IPS DF 4.7 (cell line): ENCODE data around the gene LAMA5.

Experiments used
- DNase-seq: peaks from one replicate; pipeline ENCODE4 v3.0.0-alpha.2; 2013; ENCODE audit warnings: low spot score; ENCODE audit errors: extremely low read depth

LAMA5 gene

DNA sequence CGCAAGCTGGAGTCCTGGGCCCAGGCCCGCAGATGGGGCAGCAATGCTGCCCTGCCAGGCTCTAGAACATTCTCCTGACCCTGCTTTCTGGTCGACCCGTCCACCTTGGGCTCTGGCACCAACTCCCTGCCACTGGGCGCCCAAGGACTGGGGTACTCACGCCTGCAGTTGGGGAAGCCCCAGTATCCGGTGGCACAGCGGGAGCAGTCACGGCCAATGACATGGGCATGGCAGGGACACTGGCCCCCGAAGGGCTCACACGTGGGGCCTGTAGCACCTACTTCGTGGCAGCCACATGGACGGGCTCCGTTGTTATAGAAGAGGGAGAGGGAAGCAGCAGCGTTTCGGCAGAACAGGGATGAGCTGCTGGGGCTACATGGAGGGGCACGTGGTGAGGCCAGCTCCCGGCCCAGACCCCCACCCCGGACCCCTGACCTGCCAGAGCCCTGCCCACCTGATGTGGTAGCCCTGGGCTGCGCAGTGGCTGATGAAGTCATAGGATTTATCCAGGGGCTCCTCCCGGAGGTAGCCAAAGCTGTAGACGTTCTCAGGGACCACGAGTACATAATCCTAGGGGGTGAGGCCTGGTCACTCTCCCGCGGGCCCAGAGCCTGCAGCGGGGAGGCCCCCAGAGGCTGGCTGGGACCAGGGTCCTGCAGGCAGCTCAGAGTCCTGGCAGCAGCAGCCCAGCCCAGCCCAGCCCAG is 38.3 kb downstream of the LAMA5 start:
- DNase-seq: no peak

- no peak for DNase-seq
These were observed 39.2 kb downstream of the LAMA5 start for GRCh38 chr20:62327726-62328495.

DNA sequence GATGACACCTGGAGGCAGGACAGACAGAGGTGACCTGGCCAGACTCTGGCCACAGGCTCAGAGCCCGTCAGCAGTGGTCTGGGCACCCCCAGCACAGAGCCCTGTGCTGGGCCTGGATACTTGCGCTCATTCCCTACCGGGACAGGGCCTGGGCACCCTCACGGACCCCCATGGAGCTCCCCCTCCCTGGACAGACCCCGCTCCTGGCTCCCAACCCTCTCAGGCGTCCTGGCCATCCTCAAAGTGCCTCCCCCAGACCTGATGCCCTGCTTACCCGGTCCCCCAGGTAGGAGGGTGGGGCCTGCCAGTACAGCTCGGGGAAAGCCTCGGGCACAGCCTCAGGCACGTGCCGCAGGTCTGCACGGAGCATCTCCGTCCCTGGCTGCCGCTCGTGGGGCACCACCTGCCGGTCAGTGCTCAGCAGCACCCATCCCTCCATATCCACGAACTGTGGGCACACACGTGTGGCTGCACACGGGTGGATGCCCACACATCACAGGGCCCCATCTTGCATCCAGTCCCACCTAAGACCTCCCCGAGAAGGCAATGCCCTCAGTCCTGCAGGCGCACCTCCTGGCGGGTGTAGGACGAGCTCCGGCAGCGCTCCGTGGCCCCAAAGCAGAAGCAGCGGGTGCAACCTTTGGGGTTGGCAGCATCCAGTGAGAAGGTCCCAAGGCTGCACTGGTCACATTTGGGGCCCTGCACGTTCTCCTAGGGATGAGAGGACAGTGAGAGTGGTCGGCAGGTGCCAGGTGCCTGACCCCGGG is 40.0 kb downstream of the LAMA5 start:
- DNase-seq: no peak

DNA sequence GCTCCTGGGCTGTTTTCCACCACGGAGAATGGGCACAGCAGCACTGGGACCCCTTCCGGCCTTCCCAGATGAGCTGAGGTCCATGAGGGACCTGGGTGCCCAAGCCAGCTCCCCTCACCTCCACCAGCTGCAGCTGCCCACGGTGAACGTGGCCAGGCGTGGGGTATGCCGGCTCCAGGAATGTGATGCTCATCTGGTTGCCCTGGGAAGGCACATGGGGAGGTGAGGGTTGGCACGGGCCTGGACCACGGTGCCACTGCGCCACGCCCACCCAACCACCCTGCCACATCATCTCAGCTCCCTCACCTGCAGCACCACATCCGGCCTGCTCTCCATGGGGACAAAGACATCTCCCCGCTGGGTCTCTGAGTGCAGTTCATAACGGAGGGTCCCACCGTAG is 40.6 kb downstream of the LAMA5 start:
- no peak for DNase-seq

GRCh38 chr20:62325172-62325905 is 41.8 kb downstream of the LAMA5 start:
- no peak for DNase-seq

DNA sequence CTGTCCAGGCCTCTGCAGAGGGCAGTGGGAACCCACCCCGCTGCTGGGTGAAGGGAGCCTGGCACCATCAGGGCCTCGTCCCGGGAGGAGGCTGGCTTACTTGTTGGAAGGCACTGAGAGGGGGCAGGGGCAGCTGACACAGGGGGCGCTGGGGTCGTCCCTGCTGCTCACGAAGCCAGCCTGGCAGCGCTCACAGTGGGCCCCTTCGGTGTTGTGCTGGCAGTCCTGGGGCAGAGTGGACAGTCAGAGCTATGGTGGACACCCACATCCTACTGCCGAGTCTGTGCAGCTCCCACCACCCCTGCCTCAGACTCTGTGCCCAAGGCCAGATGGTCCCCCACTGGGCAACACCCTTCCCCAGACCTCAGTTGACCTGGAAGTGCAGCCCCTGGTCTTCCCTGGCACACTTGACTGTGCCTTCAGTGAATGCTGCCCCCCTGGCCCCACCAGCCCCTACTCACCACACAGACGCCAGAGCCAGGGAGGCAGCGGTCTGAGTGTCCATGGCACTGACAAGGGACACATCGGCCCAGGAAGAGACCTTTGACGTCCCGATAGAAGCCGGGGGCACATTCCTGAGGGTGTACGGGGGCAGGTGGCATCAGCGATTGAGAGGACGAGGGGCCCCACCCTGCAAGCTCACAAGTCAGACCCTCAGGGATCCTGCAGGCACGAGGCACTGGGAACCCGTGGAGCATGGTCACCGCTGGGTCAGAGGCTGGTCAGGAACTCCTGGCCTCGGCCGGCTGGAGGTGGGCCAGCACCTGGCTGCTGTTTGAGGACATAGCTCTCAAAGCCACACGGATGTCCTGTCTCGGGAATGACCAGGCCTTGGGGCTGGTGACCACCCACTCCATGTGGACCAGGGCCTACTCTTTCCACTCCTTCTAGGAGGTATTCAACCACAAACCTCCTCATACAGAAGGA is 42.9 kb downstream of the LAMA5 start:
- DNase-seq: no peak

DNA sequence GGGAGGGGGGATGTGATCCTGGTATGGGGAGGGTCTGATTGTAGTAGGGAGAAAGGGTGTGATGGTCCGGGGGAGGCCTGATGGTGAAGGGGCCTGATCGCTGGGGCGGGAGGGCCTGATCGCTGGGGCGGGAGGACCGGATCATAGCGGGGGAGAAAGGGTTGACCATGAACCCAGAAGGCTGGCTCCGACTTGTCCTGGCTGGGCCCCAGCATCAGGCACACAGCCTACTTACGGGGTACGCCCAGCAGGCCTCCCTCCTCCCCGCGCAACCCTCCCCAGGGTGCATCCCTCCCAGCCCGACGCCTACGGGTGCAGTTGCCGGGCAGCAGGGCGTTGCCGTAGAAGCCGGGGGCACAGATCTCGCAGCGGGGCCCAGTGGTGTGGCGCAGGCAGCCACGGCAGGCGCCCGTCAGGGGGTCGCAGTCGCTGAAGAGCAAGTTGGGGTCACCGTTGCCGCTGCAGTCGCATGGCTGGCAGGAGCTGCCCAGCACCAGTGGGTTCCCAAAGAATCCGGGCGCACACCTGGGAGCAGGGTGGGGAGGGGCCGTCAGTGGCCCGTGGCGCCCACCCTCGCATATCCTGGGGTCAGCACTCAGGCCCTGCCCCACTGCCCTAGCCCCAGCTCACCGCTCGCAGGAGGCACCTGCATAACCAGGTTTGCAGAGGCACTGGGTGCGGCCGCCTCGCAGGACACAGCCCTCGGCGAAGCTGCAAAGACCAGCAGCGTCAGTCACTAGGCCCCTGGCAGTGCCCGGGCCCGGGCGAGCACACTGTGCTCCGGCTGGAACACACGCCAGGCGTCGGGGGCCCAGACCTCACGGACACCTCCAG is 43.7 kb downstream of the LAMA5 start:
- no peak for DNase-seq

GRCh38 chr20:62322492-62323041 is 44.5 kb downstream of the LAMA5 start:
- no peak for DNase-seq

DNA sequence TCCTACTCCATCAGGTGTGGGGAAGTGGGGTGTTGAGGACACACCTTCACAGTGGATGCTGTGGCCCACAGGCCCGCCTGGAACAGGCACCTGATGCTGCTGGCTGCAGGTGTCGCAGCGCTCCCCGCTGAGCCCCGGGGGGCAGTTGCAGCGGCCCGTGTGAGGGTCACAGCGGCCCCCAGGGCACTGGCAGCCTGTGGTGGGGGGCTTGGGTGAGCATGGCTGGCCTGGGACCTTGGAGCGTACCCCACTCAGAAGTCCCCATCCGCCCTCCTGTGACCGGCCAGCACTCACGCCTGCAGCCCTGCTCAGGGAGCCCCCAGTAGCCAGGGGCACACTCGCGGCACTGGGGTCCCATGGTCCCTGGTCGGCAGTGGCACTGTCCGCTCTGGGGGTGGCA is 45.1 kb downstream of the LAMA5 start:
- DNase-seq: no peak

DNA sequence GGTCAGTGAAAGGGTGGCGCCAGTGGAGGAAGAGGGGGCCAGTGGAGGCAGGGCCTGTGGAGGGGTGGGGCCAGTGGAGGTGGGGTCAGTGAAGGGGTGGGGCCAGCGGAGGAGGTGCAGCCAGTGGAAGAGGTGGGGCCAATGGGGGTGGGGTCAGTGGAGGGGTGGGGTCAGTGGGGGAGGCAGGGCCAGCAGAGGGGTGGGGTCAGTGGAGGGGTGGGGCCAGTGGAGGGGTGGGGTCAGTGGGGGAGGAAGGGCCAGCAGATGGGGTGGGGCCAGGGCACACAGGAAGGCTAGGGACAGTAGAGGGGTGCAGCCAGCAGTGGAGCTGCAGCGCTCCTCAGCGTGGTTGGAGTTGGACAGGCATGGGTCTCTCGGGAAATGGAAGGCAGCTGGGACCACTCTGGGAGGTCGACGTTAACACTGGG is 45.6 kb downstream of the LAMA5 start:
- no peak for DNase-seq

- no peak for DNase-seq
These were observed 46.3 kb downstream of the LAMA5 start for GRCh38 chr20:62320581-62321354.

- DNase-seq: no peak
These were observed 47.7 kb downstream of the LAMA5 start for GRCh38 chr20:62319346-62319909.

- no peak for DNase-seq
These were observed 48.4 kb downstream of the LAMA5 start for GRCh38 chr20:62318400-62319345.

- no peak for DNase-seq
These were observed 49.9 kb downstream of the LAMA5 start for GRCh38 chr20:62317167-62317655.

- no peak for DNase-seq
These were observed 50.6 kb downstream of the LAMA5 start for GRCh38 chr20:62316331-62317166.

GRCh38 chr20:62315773-62316172 is 51.3 kb downstream of the LAMA5 start:
- DNase-seq: no peak
